Measurements from ENCODE around the gene TMEM245. TPM values are rescaled to one million over a fixed set of nuclear protein-coding genes. Genes with fewer than 3 reads are reported as not detected.

Gene TMEM245
- total RNA-seq, 1 experiment from 2014 or later: 34.8 TPM

DNA sequence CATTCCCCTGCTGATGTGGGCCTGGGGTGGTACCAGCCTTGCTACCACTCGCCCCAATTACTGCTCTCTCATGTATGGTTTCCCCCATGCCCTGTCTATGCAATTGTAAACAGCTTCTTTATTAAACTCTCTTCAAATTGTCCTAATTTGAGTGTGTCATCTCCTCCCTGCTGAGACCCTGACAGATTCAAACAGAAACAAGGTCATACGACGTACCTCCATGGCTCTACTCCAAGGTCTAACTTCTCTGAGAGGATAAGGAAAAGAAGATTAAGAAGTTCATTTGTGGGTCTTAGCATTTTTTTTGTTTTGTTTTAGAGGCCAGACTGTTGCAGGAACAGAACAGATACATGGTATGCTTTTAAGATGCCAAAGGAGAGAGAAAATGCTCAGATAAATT, 147.6 kb downstream of the TMEM245 start:
- no peak overlapping the region for H3K4me2 ChIP-seq (ENCODE audit: low read length)
- intact Hi-C loops (cut with micrococcal nuclease): no loop called here
- RAD21 ChIA-PET (ENCODE audit: low non-redundant PET in 1 of 2, low total read pairs in 2 of 2, uncharacterized antibody in 2 of 2, unreplicated experiment in 2 of 2): no interaction called here

More for the DNA sequence above, 147.6 kb downstream of the TMEM245 start:
- no peaks in the 10 kb centered on the region for H3K9me3 ChIP-seq (ENCODE audit: control insufficient read depth in 1 of 2, insufficient read depth in 1 of 2, low read depth in 1 of 2, low read length in 2 of 2)
- no TSS peak for BruUV-seq (replicated peaks)
- no peak overlapping the region for H3K27ac ChIP-seq (ENCODE audit: low read depth, low read length)
- DNase-seq (ENCODE audit: low read depth, low spot score): no peak
- no peaks in the 10 kb centered on the region for H3K79me2 ChIP-seq (ENCODE audit: insufficient read depth, low read length)
- no peaks in the 10 kb centered on the region for H3K27me3 ChIP-seq (ENCODE audit: insufficient read depth, low read length)
- TF ChIP-seq ZFX (IDR thresholded peaks at IDR 0.05): no peak
- TF ChIP-seq TCF7L2 (IDR thresholded peaks at IDR 0.05; ENCODE audit: borderline replicate concordance, extremely low read depth, insufficient read depth, insufficient read length): no peak
- no peak for TF ChIP-seq YY1 (IDR thresholded peaks at IDR 0.05; ENCODE audit: extremely low read depth, insufficient replicate concordance, low read depth, low read length)
- TF ChIP-seq SIN3A (IDR thresholded peaks at IDR 0.05; ENCODE audit: low read depth): no peak
- TF ChIP-seq, protein P1, sequence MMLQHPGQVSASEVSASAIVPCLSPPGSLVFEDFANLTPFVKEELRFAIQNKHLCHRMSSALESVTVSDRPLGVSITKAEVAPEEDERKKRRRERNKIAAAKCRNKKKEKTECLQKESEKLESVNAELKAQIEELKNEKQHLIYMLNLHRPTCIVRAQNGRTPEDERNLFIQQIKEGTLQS (IDR thresholded peaks at IDR 0.05): no peak
- TF ChIP-seq EGR1 (IDR thresholded peaks at IDR 0.05; ENCODE audit: low read depth): no peak
- TF ChIP-seq SRF (IDR thresholded peaks at IDR 0.05; ENCODE audit: low read depth): no peak
- no peak for TF ChIP-seq ZBTB33 (IDR thresholded peaks at IDR 0.05; ENCODE audit: extremely low read depth, insufficient replicate concordance, low read length)
- no peak for TF ChIP-seq POLR2AphosphoS5 (IDR thresholded peaks at IDR 0.05; ENCODE audit: low read depth, low read length)
- no peak for TF ChIP-seq FOSL1 (IDR thresholded peaks at IDR 0.05; ENCODE audit: low read depth)
- TF ChIP-seq ELF1 (IDR thresholded peaks at IDR 0.05; ENCODE audit: borderline replicate concordance, low read depth): no peak
- TF ChIP-seq ZNF274 (IDR thresholded peaks at IDR 0.05; ENCODE audit: low read depth, low read length): no peak
- no peak for TF ChIP-seq REST (IDR thresholded peaks at IDR 0.05; ENCODE audit: low read depth)
- TF ChIP-seq CTCF (IDR thresholded peaks at IDR 0.05 in 2 of 3, conservative IDR thresholded peaks at IDR 0.05 in 1 of 3; ENCODE audit: borderline replicate concordance in 1 of 3, insufficient read depth in 1 of 3, low read depth in 2 of 3, low read length in 2 of 3): no peak
- TF ChIP-seq EZH2 (IDR thresholded peaks at IDR 0.05): no peak
- no peak for TF ChIP-seq SP1 (IDR thresholded peaks at IDR 0.05; ENCODE audit: low read depth)
- TF ChIP-seq CBX3 (IDR thresholded peaks at IDR 0.05; ENCODE audit: low read depth): no peak
- TF ChIP-seq CEBPB (IDR thresholded peaks at IDR 0.05; ENCODE audit: low read depth): no peak
- no peak for TF ChIP-seq RAD21 (IDR thresholded peaks at IDR 0.05; ENCODE audit: low read depth)
- H4K20me1 ChIP-seq (ENCODE audit: insufficient read depth): no peaks in the 10 kb centered on the region
- H3K9me2 ChIP-seq (ENCODE audit: insufficient read depth): no peaks in the 10 kb centered on the region
- no peak overlapping the region for H3K9ac ChIP-seq (ENCODE audit: low read length)
- POLR2A ChIA-PET: no interaction called here
- H3K36me3 ChIP-seq (ENCODE audit: control insufficient read depth in 1 of 2, insufficient read depth in 2 of 2, low read length in 2 of 2): peaks cover 0 to 22% of the 10 kb centered on the region in 2 experiments; a peak in 1 of 4 replicates
- no peak for ATAC-seq
- CTCF ChIA-PET: no interaction called here
- H2AFZ ChIP-seq (ENCODE audit: low read depth, low read length, poor library complexity, severe bottlenecking): no peak overlapping the region
- no peak overlapping the region for H3K4me3 ChIP-seq (replicated peaks in 1 of 2; ENCODE audit: low read depth in 1 of 2, low read length in 2 of 2)
- no peaks in the 10 kb centered on the region for H3K4me1 ChIP-seq (ENCODE audit: control insufficient read depth in 1 of 2, insufficient read depth in 2 of 2, low read length in 2 of 2)
